K562 (cell line): ENCODE data around the gene SH3BP5L. TPM values are rescaled to one million over a fixed set of nuclear protein-coding genes. Genes with fewer than 3 reads are reported as not detected.
A peak's percentile ranks its signal among the peaks of the same experiment; 100 is the strongest.

ENCODE experiments used
- ATAC-seq: fragments of 200-7000 bp; cut with Tn5 transposase; 3 replicates; pipeline ENCODE4 v1.9.1; 2020; ENCODE audit warnings: moderate library complexity
- BruUV-seq: library from RNA; stranded (reverse); fragments of 400-500 nt; replicated peaks from 2 replicates; lab custom pipeline; 2021; lab: Mats Ljungman, UMichigan
- CTCF ChIA-PET: fragments of 300-600 bp; formaldehyde crosslinking; extraction: SDS; loops from one replicate; lab custom pipeline; 2021; ENCODE audit warnings: low intra/inter-chr PET ratio; lab: Yijun Ruan, JAX
- POLR2A ChIA-PET: fragments of 300-600, 350-650 bp; sonication (Branson Sonifier 250); formaldehyde crosslinking; extraction: SDS; loops from one replicate; lab custom pipeline; 2021; ENCODE audit warnings: antibody characterized with exemption, inconsistent platforms; lab: Yijun Ruan, JAX
- DNase-seq, 4 experiments: peaks; one replicate each; pipeline versions ENCODE4 v3.0.0 to v3.0.0-alpha.2; 2011 to 2018; ENCODE audit warnings: low spot score in 3 of 4, mixed read lengths in 3 of 4; ENCODE audit errors: extremely low read depth in 1 of 4
- FAIRE-seq: peaks from 2 replicates; lab custom pipeline; 2011; peaks lifted over from hg19 to GRCh38; lab: Jason Lieb, UNC
- H2AFZ ChIP-seq: 2 replicates; pipeline ENCODE4 v1.6.0; 2011; ENCODE audit warnings: low read depth, low read length, control low read depth, inconsistent platforms
- H3K27ac ChIP-seq: fragments of 200-600 bp; 3 replicates; pipeline ENCODE4 v1.8.0; 2011; ENCODE audit warnings: low read depth, mild to moderate bottlenecking, control low read depth, inconsistent platforms, low read length, moderate library complexity, mixed read lengths; ENCODE audit errors: extremely low read depth
- H3K27me3 ChIP-seq, 2 experiments: fragments of 300-600 bp in 1 of 2; 2 replicates in 1 of 2; 3 replicates in 1 of 2; pipeline versions ENCODE4 v1.6.0 to v1.8.0; 2011; ENCODE audit warnings: inconsistent platforms in 2 of 2, low read length in 2 of 2, mild to moderate bottlenecking in 1 of 2, mixed read lengths in 1 of 2, moderate library complexity in 1 of 2; ENCODE audit not compliant: control insufficient read depth in 2 of 2, insufficient read depth in 2 of 2
- H3K36me3 ChIP-seq: fragments of 300-600 bp; 3 replicates; pipeline ENCODE4 v1.8.0; 2011; ENCODE audit warnings: mild to moderate bottlenecking, low read length, inconsistent platforms; ENCODE audit not compliant: control insufficient read depth, insufficient read depth
- H3K4me1 ChIP-seq, 2 experiments: fragments of 200-600 bp in 1 of 2; replicated peaks in 1 of 2; 2 replicates in 1 of 2; 3 replicates in 1 of 2; pipeline versions ENCODE4 v1.5.1 to v1.8.0; 2011; ENCODE audit warnings: inconsistent platforms in 2 of 2, low read length in 2 of 2, mild to moderate bottlenecking in 1 of 2, mixed read lengths in 1 of 2, moderate library complexity in 1 of 2; ENCODE audit not compliant: control insufficient read depth in 2 of 2, insufficient read depth in 2 of 2
- H3K4me2 ChIP-seq: 2 replicates; pipeline ENCODE4 v1.6.1; 2011; ENCODE audit warnings: low read length, control low read depth, inconsistent platforms, mixed read lengths; ENCODE audit not compliant: insufficient read depth
- H3K4me3 ChIP-seq: fragments of 200-600 bp; sonication (generic), shearing (Covaris generic); 2 replicates; pipeline ENCODE4 v1.5.1; 2016; ENCODE audit warnings: control low read depth, inconsistent platforms
- H3K79me2 ChIP-seq: fragments of 200-600 bp; 3 replicates; pipeline ENCODE4 v1.8.0; 2011; ENCODE audit warnings: low read length, inconsistent platforms; ENCODE audit not compliant: control insufficient read depth, insufficient read depth
- H3K9ac ChIP-seq, 2 experiments: 2 replicates each; pipeline versions ENCODE4 v1.6.0 to v1.6.1; 2011; ENCODE audit warnings: low read depth in 2 of 2, low read length in 2 of 2, control low read depth in 1 of 2, inconsistent platforms in 1 of 2, mild to moderate bottlenecking in 1 of 2, mixed read lengths in 1 of 2; ENCODE audit not compliant: insufficient read depth in 1 of 2
- H3K9me1 ChIP-seq: one replicate; pipeline ENCODE4 v1.6.0; 2011; ENCODE audit warnings: inconsistent platforms, mild to moderate bottlenecking, low read length, moderate library complexity; ENCODE audit not compliant: control insufficient read depth, insufficient read depth
- H3K9me3 ChIP-seq: replicated peaks from 2 replicates; pipeline ENCODE4 v1.5.1; 2011; ENCODE audit warnings: low read depth, low read length, inconsistent platforms; ENCODE audit not compliant: control insufficient read depth, insufficient read depth
- H4K20me1 ChIP-seq: replicated peaks from 2 replicates; pipeline ENCODE4 v1.6.1; 2011; ENCODE audit warnings: low read length, inconsistent platforms, mixed read lengths; ENCODE audit not compliant: control insufficient read depth, insufficient read depth
- CC2D1A ChIP-seq: fragments of 450-650 bp; IDR thresholded peaks from 2 replicates; pipeline ENCODE4 v1.6.1; 2017; ENCODE audit warnings: mild to moderate bottlenecking
- FOXK2 ChIP-seq, 2 experiments: fragments of 450-650 bp; IDR thresholded peaks in 1 of 2; conservative IDR thresholded peaks in 1 of 2; 2 replicates each; pipeline ENCODE4 v1.6.1; 2016; ENCODE audit warnings: low read depth in 2 of 2, mild to moderate bottlenecking in 1 of 2
- HNRNPUL1 ChIP-seq: fragments of 200-400 bp; formaldehyde crosslinking; IDR thresholded peaks from 2 replicates; pipeline ENCODE4 v1.6.1; 2017; ENCODE audit warnings: low read length
- JUND ChIP-seq, 2 experiments: IDR thresholded peaks; 2 replicates in 1 of 2; 3 replicates in 1 of 2; pipeline ENCODE4 v1.6.1; 2011; ENCODE audit warnings: borderline replicate concordance in 2 of 2, low read depth in 2 of 2, low read length in 2 of 2, improper control_type of control experiment in 1 of 2, missing biosample characterization in 1 of 2, missing genetic modification characterization in 1 of 2, missing genetic modification reagents in 1 of 2
- NFIC ChIP-seq: fragments of 450-650 bp; IDR thresholded peaks from 2 replicates; pipeline ENCODE4 v1.6.1; 2017; ENCODE audit warnings: mild to moderate bottlenecking, inconsistent platforms
- RAD21 ChIP-seq, 2 experiments: fragments of 250-450 bp in 1 of 2; fragments of 450-650 bp in 1 of 2; sonication (Bioruptor Pico) in 1 of 2; formaldehyde crosslinking in 1 of 2; IDR thresholded peaks in 1 of 2; conservative IDR thresholded peaks in 1 of 2; 2 replicates each; pipeline versions ENCODE4 v1.4.0 to v1.8.0; 2020 to 2022; ENCODE audit warnings: mild to moderate bottlenecking in 2 of 2, moderate library complexity in 1 of 2
- RNF2 ChIP-seq: sonication (generic); IDR thresholded peaks from 2 replicates; pipeline ENCODE4 v1.6.1; 2016
- SMC3 ChIP-seq: conservative IDR thresholded peaks from 2 replicates; pipeline ENCODE4 v1.6.1; 2011; ENCODE audit warnings: low read depth, low read length, improper control_type of control experiment; ENCODE audit not compliant: insufficient read depth
- WGBS: fragments of 100-300 bp; shearing (Covaris generic); methylation state at CpG from one replicate; pipeline ENCODE4 v1.1.6; 2016; ENCODE audit warnings: low coverage, mixed read lengths; ENCODE audit not compliant: insufficient coverage; ENCODE audit errors: missing lambda C conversion rate; 5-methylcytosine and 5-hydroxymethylcytosine counted together
- in situ Hi-C: fragments of 300-500 bp; cut with MboI; formaldehyde crosslinking; loops from 4 replicates; pipeline ENCODE4 v1.15.0; 2018; ENCODE audit warnings: inconsistent platforms, mixed read lengths
- intact Hi-C: fragments of 100-400 bp; cut with micrococcal nuclease; formaldehyde crosslinking; loops from 2 replicates; pipeline ENCODE4 v1.14.2; 2022
- polyA plus RNA-seq, 8 experiments: library from polyadenylated mRNA; depleted of rRNA in 4 of 8; stranded (reverse) in 5 of 8; unstranded in 3 of 8; fragments of >200 nt; fragmentation: Nextera tagmentation in 2 of 8; fragmentation: Illumina TruSeq in 1 of 8; extraction: Ambion mirVana in 2 of 8; extraction: Trizol in 1 of 8; gene quantifications; 2 replicates each; pipeline versions ENCODE4 v1.2.1 to v1.2.3, GENCODE V29; 2011 to 2014; ENCODE audit warnings: inconsistent platforms in 1 of 8, missing spikeins in 1 of 8
- total RNA-seq, 7 experiments: library from RNA; depleted of rRNA in 6 of 7; stranded (reverse); fragments of >200 nt in 6 of 7; fragmentation: Illumina TruSeq in 2 of 7; extraction: Trizol in 2 of 7; gene quantifications; 2 replicates each; pipeline versions ENCODE4 v1.2.1 to v1.2.3, GENCODE V29; 2011 to 2021; ENCODE audit warnings: low replicate concordance in 1 of 7
- TF ChIP-seq, protein P1 (sequence below): IDR thresholded peaks from 2 replicates; pipeline ENCODE4 v1.6.1; 2012; ENCODE audit warnings: low read depth, low read length, improper control_type of control experiment, borderline replicate concordance
- TF ChIP-seq, protein P2 (sequence below): sonication (generic); formaldehyde crosslinking; IDR thresholded peaks from 2 replicates; pipeline ENCODE4 v1.8.0; 2022; ENCODE audit warnings: missing genetic modification reagents, mild to moderate bottlenecking, moderate library complexity, borderline replicate concordance
- TF ChIP-seq, protein P3 (sequence below): fragments of 450-650 bp; formaldehyde crosslinking; IDR thresholded peaks from 2 replicates; pipeline ENCODE4 v1.4.0; 2020; ENCODE audit warnings: mild to moderate bottlenecking, moderate library complexity
- TF ChIP-seq, protein P4 (sequence below): sonication (generic); formaldehyde crosslinking; IDR thresholded peaks from 2 replicates; pipeline ENCODE4 v1.8.1; 2023; ENCODE audit warnings: mild to moderate bottlenecking, missing genetic modification reagents

Gene SH3BP5L
- total and polyA plus RNA-seq, 9 of the 15 experiments (the other 6 are each of a cell fraction or from before 2014, with no cell fraction given), result 1.9 to 26.5 (median 15.8) TPM

DNA sequence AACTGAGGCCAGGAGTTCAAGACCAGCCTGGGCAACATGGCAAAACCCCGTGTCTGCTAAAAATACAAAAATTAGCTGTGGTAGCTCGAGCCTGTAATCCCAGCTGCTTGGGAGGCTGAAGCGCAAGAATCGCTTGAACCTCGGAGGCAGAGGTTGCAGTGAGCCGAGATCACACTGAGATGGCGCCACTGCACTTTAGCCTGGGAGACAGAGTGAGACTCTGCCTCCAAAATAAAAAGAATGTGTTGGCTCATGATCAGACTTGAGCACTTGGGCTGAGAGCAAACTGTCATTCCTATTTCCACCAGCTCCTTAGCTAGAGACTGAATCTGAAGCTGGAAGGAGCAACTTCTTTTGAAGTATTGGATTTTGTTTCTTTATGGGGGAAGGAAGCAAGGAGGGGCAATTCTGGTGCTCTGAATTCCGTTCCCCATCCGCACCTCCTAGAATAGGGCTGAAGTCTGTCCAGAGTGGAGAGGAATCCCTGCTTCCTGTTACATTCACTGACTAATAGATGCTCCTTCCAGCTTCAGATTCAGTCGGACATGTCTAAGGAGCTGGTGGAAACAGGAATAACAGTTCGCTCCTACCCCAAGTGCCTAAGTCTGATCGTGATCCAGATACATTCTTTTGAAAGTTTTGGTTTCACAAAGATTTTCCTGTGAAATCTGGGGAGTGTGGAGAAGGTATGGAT, 16.1 kb upstream of the SH3BP5L start:
- Histone ChIP-seq H4K20me1 (no peaks in the 10 kb centered on the region), H3K9ac (peak overlapping the region; percentile 30 to 31; a peak in 2 of 4 replicates), H3K4me2 (peak overlapping the region; percentile 99; the same call in 1 of the 2 replicates), H3K36me3 (peaks cover 49% of the 10 kb centered on the region), H3K4me1 (peaks cover 21 to 37% of the 10 kb centered on the region in 2 experiments), H3K9me1 (no peaks in the 10 kb centered on the region), H3K79me2 (peaks cover 64% of the 10 kb centered on the region), H3K27ac (peak overlapping the region; percentile 8; the same call in 1 of the 3 replicates), H3K27me3 (no peaks in the 10 kb centered on the region), H3K9me3 (no peaks in the 10 kb centered on the region), H3K4me3 (no peak overlapping the region), H2AFZ (no peak overlapping the region)
- CTCF ChIA-PET, result interaction anchor here (0.7 to 0.9 kb wide), 2 partner anchors 65 to 83 kb away, joined by 3 to 4 read pairs; no protein-coding TSS in a partner anchor
- ATAC-seq, result peak; percentile 3; the same call in 1 of the 3 replicates
- POLR2A ChIA-PET, result interaction anchor here (0.6 to 1.1 kb wide), 2 partner anchors 16 to 36 kb away, joined by 3 read pairs; partner anchors contain the start of gene SH3BP5L
- no TSS peak for BruUV-seq
- peak in 1 of 4 experiments; percentile 77 for DNase-seq
- 48% methylated on average over 12 of the region's 12 CpGs for WGBS
- intact Hi-C loops (loop anchor here (1.0 kb wide), 1 partner anchor 64 kb away; the partner anchor contains the start of gene PGBD2), in situ Hi-C loops (no loop called here)
- FAIRE-seq, result peak; percentile 68
- TF ChIP-seq, protein P1, sequence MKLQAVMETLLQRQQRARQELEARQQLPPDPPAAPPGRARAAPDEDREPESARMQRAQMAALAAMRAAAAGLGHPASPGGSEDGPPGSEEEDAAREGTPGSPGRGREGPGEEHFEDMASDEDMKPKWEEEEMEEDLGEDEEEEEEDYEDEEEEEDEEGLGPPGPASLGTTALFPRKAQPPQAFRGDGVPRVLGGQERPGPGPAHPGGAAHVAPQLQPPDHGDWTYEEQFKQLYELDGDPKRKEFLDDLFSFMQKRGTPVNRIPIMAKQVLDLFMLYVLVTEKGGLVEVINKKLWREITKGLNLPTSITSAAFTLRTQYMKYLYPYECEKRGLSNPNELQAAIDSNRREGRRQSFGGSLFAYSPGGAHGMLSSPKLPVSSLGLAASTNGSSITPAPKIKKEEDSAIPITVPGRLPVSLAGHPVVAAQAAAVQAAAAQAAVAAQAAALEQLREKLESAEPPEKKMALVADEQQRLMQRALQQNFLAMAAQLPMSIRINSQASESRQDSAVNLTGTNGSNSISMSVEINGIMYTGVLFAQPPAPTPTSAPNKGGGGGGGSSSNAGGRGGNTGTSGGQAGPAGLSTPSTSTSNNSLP, result peak; percentile 30; the same call in 1 of the 2 replicates
- TF ChIP-seq NFIC (0 out of 2 replicates have a peak, but pooled peaks have one; percentile 25), HNRNPUL1 (no peak), CC2D1A (0 out of 2 replicates have a peak, but pooled peaks have one; percentile 30), FOXK2 (conservative IDR thresholded peaks at IDR 0.05 in 1 of 2, IDR thresholded peaks at IDR 0.05 in 1 of 2; ENCODE audit: low read depth in 2 of 2) (no peak), RAD21 (CRISPR knock-in tag; conservative IDR thresholded peaks at IDR 0.05 in 1 of 2, IDR thresholded peaks at IDR 0.05 in 1 of 2) (peak; percentile 81 to 82), RNF2 (no peak), JUND (IDR thresholded peaks at IDR 0.05; ENCODE audit: borderline replicate concordance, low read depth, low read length) (0 out of 2 replicates have a peak, but pooled peaks have one; percentile 10), JUND (tag; IDR thresholded peaks at IDR 0.05; ENCODE audit: borderline replicate concordance, low read depth, low read length) (no peak), SMC3 (peak; percentile 60; the same call in 1 of the 2 replicates)
- TF ChIP-seq, protein P2, sequence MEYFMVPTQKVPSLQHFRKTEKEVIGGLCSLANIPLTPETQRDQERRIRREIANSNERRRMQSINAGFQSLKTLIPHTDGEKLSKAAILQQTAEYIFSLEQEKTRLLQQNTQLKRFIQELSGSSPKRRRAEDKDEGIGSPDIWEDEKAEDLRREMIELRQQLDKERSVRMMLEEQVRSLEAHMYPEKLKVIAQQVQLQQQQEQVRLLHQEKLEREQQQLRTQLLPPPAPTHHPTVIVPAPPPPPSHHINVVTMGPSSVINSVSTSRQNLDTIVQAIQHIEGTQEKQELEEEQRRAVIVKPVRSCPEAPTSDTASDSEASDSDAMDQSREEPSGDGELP, result peak; percentile 67; the same call in 1 of the 2 replicates
- TF ChIP-seq, protein P3, sequence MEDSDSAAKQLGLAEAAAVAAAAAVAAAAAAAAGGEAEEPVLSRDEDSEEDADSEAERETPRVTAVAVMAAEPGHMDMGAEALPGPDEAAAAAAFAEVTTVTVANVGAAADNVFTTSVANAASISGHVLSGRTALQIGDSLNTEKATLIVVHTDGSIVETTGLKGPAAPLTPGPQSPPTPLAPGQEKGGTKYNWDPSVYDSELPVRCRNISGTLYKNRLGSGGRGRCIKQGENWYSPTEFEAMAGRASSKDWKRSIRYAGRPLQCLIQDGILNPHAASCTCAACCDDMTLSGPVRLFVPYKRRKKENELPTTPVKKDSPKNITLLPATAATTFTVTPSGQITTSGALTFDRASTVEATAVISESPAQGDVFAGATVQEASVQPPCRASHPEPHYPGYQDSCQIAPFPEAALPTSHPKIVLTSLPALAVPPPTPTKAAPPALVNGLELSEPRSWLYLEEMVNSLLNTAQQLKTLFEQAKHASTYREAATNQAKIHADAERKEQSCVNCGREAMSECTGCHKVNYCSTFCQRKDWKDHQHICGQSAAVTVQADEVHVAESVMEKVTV, result peak; percentile 78
- TF ChIP-seq, protein P4, sequence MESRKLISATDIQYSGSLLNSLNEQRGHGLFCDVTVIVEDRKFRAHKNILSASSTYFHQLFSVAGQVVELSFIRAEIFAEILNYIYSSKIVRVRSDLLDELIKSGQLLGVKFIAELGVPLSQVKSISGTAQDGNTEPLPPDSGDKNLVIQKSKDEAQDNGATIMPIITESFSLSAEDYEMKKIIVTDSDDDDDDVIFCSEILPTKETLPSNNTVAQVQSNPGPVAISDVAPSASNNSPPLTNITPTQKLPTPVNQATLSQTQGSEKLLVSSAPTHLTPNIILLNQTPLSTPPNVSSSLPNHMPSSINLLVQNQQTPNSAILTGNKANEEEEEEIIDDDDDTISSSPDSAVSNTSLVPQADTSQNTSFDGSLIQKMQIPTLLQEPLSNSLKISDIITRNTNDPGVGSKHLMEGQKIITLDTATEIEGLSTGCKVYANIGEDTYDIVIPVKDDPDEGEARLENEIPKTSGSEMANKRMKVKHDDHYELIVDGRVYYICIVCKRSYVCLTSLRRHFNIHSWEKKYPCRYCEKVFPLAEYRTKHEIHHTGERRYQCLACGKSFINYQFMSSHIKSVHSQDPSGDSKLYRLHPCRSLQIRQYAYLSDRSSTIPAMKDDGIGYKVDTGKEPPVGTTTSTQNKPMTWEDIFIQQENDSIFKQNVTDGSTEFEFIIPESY, result peak; percentile 98
